Stimulated activated CD4-positive, alpha-beta T cell treated with anti-CD3 and anti-CD28 coated beads, Interleukin-12 subunit alpha, Interleukin-12 subunit beta, amount 100 ng/mL, for 4 hours (primary cell): ENCODE measurements around the gene BTBD9.

Experiments used
- DNase-seq: peaks from one replicate; pipeline ENCODE4 v3.0.0-alpha.2; 2020

BTBD9 gene

DNA sequence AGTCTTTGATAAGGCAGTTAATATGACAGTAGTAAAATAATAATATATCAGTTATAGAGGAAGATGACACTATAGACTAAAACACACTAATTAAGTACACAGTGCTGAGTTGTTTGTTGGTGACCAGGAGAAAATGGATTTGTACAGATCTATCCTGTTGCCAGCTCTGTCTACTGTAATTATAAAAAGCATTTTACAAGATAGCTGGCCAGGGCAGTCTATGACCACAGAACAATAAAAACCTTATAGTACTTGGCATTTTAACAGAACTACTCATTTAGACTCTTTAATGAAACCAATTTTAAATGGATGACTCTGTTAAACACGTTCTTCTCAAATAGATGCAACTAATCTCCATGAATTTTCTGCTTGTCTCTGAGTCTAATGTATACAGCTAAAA lies 367.5 kb downstream of the BTBD9 start:
- DNase-seq: no peak

DNA sequence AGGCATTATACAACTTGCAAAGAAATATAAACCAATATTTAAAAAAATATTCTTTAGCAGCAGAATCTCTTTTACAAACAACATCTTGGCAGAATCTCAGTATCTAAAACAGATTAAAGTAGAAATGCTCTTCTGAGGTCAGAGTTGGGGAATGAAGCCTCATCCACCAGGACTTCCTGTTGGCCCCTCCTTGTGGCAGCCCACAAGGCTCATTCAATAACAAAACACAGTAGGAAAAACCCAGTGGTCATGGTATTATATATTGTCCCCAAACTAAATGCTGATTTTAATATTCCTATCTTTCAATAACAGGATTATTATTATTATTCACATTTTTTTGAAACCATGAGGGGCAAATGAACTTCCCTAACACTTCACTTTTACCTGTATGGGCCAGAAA lies 368.6 kb downstream of the BTBD9 start:
- no peak for DNase-seq

DNA sequence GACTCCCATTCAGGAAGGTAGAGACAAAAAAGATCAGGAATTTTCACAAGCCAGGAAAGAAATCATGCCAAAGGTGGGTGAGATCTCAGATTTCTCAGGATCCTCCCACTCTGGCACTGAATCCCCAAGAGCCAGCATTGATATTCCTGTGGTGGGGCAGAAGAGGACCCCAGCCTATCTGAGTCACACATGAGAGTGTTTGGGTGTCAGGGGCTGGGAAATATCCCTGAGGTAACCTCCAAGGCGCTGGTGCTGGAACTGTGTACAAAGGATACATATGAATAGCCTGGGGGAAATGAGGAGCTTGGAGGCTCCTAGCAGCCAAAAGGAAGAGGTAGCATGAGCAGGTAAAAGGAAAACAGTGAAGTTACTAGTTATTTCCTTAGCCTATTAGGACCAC lies 369.4 kb downstream of the BTBD9 start:
- no peak for DNase-seq

DNA sequence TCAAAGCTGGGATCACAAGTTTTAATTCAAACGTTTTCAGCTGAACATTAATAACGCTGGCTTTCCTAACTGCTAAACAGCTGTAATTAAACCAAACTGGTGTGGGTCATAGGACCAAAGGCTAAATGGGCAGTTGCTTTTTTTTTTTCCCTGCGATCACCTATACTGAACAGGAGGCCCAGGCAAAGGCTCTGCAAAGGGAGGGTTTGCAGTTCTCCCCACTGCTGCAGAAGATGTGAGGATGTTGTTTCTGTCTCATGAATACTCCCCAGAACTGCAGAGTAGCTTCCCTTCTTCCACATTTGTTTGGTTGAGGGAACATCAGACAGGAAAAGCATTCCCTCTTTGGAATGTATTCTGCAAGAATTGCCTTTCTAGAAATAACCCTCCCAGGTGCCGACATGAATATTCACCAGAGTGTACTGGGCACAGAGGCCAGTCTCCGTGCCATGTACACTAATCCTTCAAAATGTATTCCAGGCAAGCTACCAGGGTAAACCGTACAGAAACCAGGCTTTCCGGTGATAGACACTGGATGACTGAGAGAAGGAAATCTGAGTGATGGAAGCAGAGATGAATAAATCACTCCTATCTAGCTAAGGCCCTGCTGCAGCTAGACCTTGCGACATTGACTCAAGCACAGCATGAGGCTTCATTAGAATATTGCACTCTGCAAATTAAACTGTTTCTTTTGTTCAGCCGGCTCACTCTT lies 370.1 kb downstream of the BTBD9 start:
- no peak for DNase-seq

DNA sequence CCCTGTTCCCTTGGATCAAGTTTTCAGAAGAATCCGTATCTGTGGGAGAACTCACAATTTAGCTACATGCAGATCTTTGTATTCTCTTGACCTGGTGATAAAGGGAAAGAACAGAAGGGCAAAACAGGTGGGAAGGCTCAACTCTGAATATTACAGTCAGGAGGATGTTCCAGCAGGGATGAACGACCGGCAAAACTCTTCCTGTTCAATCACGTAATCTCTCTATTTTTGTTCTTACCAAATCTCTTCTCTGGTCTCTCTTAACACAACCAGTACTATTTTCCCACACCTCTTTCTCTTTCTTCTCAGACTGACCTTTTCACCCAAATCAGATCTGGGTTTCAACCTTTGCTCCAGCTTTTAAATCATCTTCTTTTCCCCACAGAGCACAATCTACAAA lies 371.4 kb downstream of the BTBD9 start:
- no peak for DNase-seq

GRCh38 chr6:38266921-38267354 lies 372.8 kb downstream of the BTBD9 start:
- no peak for DNase-seq

DNA sequence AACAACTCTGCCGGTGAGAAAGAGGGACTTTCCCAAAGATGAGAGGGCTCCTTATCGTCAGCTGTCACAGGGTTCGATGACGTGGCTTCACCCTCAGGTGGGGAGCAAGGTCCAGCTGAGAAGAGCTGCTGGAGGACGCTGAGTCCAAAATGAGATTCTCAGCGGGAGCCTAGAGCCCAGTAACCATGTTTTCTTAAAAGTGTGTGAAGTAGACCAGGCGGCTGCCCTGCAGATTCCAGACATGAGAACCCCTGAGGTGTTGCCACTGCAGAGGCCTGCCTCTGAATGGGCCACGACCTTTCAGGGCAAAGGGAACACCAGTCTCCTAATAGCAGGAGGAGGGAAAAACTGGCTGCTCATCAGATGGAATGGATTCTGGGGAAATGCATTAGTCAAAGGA lies 375.1 kb downstream of the BTBD9 start:
- no peak for DNase-seq

- no peak for DNase-seq
Observed at GRCh38 chr6:38262609-38263008, 377.1 kb downstream of the BTBD9 start.

DNA sequence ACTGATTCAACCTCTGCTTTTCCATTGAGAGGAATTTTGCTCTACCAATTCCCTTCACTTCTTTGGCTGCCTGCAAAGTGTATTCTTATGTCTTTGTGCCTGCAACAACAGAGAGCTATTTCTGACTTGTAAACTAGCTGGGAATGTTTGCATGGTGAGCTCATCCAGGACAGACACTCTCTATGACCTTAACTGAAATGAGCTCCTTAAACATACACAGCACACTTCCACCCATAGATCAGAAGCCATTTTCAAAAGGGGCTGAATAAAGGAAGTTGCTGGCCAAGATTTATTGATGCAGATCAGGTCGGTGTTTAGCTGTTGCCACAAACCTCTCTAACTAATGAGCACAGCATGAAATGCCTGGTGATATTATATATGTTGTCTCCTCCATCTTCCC lies 377.7 kb downstream of the BTBD9 start:
- no peak for DNase-seq

- no peak for DNase-seq
Observed at GRCh38 chr6:38261626-38262025, 378.1 kb downstream of the BTBD9 start.

DNA sequence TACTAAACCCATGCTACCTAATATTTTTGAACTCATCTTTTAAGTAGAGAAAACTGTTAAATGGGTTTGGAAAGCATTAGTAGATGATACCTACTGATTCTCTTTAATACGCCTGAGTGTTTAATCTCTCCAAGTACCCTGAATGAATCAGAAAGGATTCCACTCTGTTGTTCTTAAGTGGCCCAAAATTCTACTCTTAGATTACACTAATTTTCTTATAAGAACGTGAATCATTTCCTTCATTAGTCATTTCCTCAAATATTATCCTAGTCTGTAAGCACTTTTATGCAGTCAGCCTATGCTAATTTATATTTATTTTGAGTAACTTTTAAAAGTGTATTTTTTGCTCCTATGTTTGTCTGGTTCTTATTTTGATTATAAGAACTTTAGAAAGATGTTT lies 380.0 kb downstream of the BTBD9 start:
- DNase-seq: no peak

GRCh38 chr6:38248500-38249234 lies 391.1 kb downstream of the BTBD9 start:
- no peak for DNase-seq

DNA sequence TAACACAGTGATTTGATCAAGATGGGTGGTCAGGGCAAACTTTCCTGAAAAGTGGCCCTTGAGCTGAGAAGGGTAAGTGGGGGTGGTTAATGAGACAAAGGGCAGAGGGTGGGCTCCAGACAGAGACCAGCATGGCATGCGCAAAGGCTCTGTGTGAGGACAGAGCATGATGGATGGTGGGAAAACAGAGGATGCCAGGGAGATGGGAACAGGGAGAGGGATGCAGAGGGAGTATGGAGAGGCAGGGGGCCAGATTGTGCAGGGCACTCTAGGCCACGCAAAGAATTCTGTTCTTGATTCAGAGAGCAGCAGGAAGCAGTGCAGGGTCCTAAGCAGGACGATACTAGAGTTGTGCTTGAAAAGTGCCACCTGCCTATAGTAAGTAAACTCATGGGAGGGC lies 394.4 kb downstream of the BTBD9 start:
- DNase-seq: no peak

- no peak for DNase-seq
Observed at GRCh38 chr6:38244869-38245268, 394.9 kb downstream of the BTBD9 start.

DNA sequence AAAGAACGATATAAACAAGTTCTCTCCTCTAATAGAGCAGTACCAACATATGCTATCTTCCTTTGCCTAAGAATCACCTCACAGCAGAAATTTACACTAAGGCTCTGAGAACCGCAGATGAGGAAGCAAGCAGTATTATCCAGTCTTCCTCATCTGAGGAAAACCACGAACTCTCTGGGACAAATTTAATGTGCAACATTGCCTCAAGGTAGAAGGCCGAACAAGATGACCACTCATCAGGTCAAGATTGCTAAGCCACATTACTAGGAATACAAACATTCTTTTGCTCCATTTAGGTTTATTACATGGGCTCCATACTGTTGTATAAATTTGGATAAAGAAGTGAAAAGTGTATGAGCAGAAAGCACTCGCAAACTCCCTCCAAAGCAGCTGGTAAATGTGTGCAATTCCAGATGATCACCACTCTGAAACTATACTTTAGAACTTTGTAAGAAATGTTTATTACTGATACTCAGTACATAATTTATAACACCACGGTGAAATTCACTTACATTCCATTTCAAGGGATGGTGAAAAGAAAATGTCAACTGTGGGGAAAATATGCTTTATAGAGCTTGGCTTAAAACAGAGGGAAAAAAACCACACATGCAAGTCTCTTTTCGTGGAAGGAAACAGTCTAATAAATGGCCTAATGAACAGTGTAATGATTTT lies 398.4 kb downstream of the BTBD9 start:
- no peak for DNase-seq

DNA sequence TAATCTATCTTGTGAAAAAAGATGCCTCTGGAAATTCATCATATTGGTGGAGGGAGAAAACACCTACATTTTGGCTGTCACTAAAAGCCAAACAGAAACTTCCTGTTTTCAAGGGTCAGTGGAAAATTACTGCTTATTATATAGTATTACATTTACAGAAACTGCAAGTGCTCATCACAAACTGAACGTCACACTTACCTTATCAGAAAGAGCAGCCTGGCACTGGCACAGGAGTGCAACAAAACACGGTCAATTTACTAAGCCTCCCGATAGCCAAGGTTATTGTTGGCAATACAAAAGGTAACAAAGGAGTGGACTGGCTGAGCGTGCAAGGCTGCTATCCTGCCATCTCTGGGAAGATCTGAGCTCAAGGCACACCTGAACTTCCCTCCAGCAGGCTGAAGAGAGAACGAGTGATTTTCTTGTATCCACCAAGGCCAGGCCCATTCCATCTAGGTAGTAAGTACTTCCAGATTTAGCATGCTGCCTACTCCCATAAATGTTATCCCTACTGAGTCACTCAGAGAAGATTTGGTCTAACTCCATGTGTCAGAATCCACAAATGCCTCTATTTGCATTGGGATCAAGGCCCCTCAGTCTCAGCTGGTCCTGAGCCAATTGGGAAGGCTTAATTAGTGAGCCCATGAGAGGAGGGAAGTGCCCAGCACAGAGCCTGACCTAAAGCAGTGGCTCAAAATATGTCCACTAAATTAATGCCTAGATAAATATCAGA lies 399.8 kb downstream of the BTBD9 start:
- DNase-seq: no peak

GRCh38 chr6:38236631-38237030 lies 403.1 kb downstream of the BTBD9 start:
- no peak for DNase-seq

DNA sequence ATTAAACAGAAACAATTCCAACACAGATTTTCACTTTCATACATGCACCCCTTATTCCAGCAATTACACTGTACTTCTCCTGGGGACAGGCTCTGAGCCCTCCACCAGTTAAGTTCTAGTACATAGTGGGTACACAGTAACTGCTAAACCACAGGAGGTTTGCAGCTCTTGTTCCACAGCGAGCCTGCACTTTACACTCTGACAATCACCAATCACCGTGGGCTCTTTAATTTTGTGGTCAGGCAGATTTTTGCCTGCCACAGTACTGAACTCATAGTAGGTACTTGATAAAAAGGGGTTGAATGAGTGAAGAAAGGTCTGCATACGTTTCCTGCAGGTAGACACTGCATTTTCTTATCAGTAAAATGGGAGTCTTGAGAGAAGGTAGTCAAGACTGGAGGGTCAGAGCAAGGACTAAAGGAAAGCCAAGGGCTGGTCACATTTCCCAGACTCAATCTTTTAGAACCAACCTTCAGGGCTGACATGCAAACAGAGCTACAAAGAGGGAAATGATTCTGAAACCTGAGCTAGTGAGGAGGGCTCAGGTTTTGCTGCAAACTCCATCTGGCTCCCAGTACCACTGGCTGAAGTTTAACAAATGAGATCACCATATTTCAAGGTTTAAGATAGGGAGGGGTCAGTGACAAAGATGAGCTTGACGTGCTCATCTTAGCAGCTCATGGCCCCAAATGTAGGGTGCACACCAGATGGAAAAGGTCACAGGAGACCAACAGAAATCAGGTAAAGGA lies 404.6 kb downstream of the BTBD9 start:
- DNase-seq: no peak

- no peak for DNase-seq
Observed at GRCh38 chr6:38234141-38234540, 405.6 kb downstream of the BTBD9 start.

GRCh38 chr6:38233161-38233791 lies 406.5 kb downstream of the BTBD9 start:
- DNase-seq: no peak

GRCh38 chr6:38225766-38226165 lies 414.0 kb downstream of the BTBD9 start:
- DNase-seq: no peak

DNA sequence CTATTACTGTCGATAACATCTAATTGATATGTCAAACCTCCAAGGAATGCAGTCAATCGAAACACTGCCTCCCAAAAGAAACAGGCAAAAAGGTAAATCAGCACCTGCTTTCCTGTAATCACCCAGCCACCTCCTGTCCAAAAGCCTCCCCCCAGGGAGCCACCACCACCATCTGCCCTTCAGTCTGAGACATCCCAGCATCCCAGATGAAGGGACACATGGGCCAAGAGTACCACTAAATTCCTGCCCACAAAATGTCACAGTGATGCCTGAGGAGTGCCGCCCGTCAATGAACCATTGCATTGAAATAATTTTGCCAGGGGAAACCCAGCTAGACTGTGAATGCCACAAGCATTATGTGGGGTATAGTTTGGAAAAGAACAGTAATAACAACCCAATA lies 418.5 kb downstream of the BTBD9 start:
- DNase-seq: no peak
